AG08395 (cell line): ENCODE data around the gene ROR1.

Experiments
- DNase-seq: peaks from one replicate; pipeline ENCODE4 v3.0.0; 2012; ENCODE audit warnings: mixed read lengths, low spot score

Gene ROR1

DNA sequence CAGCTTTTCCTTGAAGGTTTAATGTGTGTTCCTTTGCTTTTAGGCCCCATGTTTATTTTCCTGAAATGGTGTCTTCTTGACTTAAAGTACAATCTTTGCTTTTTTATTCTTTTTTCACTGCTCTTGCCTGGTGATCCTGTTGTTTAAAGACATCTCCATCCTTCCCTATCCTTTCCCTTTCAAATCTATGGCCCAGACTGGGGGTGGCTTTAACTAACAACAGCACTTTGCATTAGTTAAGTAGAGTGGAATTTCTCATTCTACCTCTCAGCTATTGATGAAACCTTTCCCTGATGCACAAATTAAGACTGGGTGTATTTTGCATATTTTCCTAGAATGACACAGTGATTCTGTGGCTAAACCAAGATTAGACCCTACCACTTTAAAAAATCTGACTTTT is 84.3 kb downstream of the ROR1 start:
- DNase-seq: no peak

DNA sequence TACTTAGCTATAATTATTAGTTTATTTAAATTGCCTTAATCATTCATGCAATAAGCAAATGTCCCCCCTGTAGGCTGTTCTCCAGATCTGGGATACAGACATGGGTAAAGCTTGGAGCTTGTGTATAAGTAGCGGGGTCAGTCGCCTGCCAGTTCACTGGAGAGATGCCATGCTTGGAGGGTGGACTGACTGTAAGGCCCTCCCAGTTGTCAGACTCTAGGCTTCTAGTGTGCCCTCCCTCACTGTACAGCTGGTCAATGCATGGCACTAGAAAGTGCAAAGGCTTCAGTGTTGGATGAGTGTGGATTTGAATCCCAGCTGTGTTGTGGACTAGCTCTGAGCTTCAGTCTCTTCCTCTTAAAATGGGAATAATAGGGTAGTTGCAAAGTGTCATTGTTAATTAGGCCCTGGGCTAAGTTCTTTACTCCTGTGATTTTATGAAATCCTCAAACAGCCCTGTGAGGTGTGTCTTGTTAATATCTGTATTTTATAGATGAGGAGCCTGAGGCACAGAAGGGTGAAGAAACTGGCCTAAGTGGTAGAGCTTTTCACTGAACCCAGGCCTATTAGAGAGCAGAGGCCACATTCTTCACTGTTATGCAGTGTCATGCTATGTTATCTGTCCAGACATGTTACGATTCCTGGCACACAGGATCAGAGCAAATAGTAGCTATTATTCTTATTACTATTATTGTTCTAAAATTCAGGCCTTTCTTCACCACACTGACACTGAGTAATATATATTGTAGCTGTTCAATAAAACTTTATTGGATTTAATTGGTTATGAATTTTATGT is 85.9 kb downstream of the ROR1 start:
- DNase-seq: no peak

DNA sequence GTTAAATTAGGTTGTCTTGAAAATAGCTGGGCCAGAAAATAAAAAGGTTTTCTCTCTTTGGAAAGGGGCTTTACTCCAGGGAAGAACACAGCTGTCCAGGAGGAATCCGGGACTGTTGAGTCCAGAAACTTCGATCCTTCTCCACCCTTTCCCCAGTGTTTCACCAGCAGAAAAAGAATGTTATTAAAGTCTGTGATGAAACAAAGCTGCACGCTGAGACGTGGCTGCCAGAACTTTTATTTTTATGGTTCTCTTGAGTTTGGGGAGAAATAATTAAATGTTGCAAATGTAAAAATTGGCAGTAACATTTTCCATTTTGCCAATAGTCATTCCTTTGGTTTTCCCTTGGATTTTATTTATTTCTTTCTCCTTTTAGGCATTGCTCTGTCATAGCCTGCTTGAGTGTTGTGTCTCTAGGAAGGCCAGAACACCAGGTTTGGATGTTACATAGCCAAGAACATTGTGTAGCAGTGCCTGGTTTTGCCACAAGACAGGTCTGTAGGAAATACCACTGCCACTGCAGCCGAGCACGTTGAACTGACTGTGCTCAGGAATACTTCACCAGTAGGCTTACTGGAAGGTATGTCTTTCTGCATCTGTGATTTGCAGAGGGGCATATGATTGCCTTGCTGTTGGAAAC is 87.4 kb downstream of the ROR1 start:
- peak; percentile 25 for DNase-seq

DNA sequence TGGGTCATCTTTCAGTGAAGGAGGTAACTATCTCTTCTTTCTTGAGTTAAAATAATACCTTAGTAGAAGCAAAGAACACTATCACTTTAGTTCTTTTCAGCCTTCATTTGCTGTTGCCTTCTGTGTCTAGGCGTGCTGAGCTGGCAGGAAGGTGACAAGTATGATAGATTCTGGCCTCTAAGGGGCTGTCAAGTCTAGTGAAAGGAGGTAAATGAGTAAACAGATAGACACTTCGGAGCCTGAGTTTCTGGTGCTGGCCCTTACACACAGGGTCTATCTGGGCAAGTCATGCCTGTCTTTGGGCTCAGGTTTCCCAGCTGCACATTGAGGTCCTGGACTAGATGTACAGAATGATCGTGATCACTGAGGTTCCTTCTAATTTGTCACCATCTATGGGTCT is 89.3 kb downstream of the ROR1 start:
- DNase-seq: no peak

DNA sequence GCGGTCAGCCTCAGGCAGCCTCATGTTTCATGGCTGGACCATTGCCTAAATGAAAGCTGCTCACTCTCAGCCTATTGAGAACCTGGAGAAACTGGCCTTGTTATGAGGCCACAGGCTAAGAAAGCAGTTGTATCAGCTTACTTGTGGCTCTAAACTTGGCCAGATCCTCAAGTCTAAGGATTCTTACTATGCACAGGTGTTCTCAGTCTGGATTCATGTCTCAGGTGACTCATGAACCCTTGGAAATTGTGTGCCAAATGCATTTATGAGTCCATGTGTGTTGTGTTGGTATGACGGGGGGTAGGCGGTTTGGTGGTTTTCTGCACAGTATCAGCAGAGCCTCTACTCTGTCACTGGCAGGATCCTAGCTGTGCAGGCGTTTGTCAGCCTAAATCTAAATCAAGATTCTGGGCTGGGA is 90.4 kb downstream of the ROR1 start:
- no peak for DNase-seq

DNA sequence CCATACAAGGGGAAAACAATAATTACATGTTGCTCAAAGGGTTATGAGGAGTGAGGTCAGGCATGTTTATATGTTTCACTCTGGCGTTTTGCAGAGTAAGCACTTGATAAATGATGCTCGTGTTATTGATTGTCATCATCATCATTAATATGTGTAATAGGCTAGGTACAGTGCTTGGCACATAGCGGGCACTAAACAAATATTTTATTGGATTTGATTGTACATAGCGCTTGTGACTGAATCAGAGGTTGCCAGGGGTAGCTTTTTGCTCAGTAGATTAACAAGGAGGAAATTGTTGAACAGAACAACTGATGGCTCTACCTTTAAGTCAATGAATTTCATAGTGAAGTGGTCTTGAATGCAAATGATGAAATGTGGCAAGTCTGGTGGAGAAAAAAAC is 91.7 kb downstream of the ROR1 start:
- DNase-seq: no peak

DNA sequence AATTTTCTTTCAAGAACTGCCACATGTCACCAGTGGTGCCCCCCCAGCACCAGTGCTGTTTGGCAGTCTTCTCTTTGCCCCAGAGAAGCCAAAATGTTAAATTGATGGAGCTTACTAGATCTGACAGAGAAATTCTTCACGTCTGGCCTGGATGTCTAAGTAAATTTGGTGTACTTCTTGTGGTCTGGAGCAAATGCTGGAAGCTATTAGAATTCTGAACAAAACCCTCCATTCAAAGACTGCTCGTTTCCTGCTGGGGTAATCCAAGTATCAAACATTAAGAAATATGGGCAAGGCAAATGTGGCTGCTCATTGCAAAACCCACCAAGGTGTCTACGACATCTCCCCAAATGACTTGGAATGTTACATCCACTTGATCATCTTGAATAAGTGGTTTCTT is 92.3 kb downstream of the ROR1 start:
- no peak for DNase-seq

DNA sequence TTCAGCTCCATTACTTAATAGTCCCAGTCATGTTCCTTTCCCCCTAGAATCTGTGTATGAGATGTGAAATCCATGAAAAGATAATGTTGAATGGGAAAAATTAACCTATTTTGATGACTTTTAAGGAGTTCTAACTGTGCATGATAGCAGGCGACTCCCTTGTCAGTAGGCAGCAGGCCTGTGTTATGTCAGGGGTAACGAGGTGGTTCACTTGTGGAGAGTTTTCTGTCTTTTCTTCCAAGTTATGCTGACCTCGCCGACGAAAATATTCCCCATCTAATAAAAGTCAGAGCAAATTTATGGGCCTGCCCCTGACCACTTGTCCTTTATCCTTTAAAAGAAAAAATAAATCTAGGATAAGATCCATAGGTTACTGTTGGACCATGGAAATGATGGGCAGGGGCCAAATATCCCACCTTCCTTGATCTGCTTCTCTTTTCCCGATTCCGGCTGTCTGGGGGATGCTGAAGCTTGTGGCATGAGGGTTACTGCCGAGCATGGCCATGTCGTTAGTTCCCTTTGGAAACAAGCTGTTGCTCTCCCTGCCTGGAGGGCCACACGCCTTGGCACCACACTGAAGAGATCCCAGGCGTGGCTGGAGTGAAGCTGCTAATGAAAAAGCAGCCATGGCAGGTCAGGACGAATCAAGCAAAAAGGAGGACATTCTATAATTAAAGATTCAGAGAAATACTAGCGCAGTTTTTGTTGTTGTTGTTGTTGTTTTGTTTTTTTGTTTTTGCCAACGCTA is 93.8 kb downstream of the ROR1 start:
- DNase-seq: no peak

DNA sequence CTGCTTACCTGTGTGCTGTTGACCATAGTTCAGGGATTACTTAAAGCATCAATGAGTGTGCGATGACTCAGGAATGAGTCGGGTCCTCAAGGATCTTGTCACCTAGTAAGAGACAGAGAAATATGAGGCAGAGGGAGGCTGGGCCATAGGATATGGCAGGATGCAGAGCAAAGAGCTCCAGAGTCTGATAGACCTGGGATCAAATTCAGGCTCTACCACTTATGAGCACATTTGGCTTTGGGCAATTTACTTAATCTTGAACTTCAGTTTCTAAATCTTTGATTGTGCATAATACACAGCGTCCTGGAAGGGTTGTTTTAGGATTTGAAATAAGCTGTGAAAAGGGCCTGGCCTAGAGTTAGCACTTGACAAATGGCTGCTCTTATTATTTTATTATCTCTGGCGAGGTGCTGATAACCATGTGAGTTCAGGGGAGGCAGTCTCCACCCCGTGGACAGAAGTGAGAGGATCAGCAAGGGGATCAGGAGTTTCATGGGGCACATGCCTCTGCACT is 94.5 kb downstream of the ROR1 start:
- no peak for DNase-seq

DNA sequence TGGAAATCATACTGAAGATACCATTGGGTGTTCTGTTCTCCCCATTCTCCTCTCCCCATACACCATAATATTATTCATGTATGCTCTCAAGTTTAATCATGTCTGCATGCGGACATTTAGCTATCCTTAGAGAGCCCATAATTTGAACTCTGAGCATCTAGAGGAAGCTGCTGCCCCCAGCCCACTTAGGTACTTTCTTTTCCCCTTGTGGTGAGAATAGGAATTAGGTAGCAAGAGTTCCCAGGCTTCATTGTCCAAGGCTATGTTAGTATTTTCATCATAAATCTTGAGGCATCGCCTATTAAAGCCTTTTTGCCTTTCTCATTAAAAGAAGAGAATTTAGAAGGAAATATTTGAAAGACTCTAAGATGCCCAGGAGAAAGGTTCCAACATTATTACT is 96.3 kb downstream of the ROR1 start:
- DNase-seq: no peak

DNA sequence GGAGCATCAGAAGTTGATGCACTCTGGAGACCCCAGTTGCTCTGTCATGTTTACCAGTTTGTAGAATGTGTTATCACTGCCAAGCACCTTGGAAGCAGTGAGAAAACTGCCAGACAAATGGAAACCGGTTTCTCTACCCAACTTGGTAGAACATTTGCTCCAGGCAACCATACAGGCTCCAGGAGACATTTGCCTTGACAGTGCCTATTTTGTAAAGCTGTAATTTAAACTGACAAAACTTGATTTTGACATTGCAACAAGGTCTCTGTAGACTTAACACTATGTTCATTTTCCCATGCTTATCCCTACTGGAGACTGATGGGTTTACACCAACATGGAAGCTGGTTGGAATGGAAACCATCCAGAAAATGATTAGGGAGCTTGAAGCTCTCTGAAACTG is 97.6 kb downstream of the ROR1 start:
- no peak for DNase-seq

DNA sequence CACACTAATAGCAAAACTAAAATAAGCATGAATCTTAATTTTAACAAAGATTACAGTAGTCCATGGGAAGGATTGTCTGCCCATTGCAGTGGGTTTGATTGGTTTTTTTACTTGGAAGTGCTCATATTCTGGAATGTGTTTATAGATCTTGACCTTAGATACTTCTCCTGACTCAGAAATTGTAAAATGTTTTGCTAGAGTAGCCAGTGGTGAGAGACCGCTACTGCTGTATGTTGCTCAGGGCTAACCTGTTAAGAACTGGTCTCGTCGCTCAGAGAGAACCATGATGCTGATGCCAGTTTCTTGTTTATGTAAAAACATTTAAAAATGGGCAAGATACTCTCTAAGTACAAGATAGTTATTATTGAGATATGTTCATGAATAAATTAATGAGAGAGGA is 99.9 kb downstream of the ROR1 start:
- DNase-seq: peak; percentile 15

DNA sequence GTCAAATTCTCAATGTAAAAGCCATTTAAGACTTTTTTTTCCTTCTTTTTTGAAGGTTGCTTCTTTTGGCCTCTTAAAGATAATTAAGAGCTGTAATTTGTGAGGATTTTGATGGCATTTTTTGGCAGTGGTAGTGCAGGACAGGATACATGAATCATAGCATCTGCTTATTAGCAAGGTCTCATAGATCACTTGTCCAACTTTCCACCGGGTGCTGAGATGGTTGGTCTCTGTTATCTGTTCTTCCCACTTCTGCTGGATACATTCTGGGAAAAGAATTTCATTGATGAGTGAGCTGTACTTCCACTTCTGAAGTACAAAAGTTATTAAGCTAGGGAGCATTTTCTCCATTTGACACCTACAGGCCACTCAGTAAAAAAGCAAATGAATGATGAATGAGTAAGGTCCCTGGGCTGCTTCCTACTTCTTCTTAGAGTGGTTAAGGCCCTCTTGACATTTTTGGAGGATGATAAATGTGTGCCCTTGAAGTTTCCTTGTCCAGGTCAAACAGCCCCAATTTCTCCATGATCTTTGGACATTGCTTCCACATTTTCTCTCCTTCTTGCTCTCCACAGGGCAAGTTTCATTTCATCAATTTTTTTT is 100.6 kb downstream of the ROR1 start:
- no peak for DNase-seq

DNA sequence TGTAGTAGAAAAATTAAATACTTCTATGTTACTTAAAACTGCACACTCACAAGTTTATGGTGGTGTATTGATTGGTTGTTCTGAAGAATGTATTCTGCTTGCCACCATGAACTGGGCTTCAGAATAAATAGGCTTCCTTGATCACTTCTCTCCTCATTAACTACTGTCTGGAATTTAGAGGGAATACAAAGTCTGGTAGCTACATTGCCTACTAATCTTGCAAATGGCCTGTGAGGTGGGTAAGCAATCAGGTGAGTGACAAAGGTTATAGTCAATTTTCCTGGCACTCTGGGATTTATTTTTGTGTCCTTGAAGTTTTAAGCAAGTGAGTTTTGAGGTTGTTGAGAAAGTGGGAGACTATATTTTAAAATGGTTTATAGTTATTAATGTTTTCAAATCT is 101.8 kb downstream of the ROR1 start:
- no peak for DNase-seq

DNA sequence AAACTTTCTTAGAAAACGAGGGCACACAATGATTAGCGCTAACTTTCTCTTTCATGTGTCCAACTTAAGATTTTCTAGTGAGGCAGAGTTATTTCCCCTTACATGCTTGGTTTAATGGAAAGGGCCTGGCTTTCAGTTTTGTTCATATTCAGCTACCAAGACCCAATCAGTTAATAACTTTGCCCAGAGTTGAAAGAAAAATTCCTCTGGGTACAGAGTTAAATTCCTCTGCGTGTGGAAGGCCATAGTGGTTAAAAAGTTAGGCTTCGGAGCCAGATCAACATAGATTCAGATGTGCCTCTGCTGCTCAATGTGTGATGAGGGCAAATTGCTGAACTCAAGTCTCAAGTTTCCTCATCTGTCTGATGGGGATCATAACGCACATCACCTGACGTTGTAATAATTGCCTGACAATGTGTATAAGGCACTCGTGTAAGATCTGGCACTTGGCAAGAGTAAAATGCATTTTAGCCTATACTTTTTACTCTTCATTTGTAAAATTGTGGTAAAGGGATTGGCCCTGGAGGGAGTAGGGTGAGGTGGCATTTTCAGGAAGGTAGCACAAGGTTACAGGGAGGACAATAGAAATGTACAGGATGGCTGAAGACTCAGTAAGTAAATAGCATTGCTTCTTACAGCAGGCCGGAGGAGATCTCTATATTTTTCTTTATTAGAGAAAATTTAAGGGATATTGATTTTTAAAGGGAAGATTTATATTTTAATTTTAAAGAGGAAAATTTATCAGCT is 103.4 kb downstream of the ROR1 start:
- DNase-seq: no peak

DNA sequence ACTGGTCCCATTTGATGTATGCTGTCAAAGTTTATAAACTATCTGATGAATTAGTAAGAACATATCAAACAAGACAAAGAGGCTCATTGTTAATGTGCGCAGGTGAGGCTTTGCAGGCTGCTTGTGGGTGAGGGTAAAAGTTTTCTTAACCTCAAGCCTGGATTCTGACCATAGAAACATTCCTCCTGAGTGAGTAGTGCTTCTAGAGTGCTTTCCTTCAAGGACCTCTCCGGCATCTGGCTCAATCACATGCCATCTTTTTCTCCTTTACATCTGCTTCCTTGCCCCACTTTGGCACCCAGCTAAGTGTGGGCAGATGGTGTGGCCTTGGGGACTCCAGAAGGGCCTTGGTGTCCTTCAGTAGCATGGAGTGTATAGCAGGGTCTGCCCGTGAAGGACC is 104.0 kb downstream of the ROR1 start:
- DNase-seq: peak; percentile 60

DNA sequence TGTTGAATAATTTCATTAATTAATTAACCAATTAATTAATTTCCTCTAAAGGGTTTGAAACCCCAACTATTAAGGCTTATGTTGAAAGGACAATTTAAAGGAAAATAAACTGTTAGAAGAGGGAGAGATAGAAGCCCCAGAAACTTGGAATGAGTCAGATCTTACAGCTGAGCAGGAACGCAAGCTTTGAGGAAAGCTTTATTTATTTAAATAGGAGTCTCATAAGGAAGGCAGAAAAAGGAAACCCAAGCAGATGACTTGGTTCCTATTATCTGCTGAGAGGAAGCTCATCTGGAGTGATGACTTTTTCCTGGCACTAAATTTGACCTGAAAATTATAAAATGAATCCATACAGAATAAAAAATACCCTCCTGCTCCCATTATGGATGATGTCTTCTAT is 105.1 kb downstream of the ROR1 start:
- DNase-seq: no peak

DNA sequence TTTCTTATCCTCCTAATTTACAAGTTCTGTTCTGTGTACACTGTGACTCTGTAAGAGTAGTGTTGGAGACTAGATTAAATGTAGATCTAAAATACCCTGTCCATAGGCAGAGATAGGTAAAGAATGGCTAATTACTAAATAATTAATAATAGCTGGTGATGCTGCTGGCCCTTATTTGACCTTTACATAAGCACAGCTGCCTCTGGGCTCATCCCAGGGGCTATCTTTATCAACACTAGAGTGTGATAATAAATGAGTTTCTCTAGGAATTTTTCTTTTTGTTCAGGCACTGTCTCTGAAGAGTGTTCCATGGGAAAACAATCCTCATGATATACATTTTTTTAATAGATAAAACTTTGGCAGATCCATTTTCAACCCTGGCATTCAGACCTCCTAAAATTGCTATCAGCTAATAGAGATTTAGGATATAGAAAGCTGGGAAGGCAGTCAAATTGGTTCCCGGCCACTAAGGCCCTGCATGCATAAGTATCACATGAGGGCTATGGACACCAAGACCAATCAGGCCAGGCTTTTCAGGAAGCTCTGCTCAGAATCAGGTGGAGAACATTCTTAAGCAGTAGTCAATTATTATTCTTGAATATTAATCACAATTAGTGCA is 107.2 kb downstream of the ROR1 start:
- DNase-seq: no peak

DNA sequence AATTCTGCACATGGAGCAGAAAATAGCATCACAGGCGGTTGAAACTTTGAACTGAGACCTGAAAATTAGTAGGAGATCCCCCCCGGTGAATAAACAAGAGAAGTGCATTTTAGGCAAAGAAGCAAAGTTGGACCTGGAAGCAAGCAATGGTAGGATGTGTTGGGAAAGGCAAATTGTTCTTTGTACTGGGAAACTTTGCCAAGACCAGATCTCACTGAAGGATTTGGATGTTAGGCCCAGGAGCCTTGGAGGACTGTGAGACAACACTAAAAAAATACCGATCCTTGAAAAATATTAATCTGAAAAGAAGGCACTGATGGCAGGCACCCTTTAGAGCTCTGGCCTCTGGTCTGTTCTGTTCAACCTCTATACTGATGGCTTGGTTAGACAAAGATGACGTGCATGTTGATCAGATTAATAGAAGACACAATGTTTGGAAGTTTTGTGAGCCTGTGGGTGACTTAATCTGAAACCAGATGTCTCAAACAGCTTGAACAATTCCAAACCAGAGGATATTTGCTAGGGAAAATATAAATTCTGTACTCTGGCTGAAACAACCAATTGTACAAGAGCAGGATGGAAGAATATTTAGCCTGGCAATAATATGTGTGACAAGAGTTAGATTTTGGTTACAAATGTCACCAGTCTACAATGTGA is 108.4 kb downstream of the ROR1 start:
- DNase-seq: no peak

DNA sequence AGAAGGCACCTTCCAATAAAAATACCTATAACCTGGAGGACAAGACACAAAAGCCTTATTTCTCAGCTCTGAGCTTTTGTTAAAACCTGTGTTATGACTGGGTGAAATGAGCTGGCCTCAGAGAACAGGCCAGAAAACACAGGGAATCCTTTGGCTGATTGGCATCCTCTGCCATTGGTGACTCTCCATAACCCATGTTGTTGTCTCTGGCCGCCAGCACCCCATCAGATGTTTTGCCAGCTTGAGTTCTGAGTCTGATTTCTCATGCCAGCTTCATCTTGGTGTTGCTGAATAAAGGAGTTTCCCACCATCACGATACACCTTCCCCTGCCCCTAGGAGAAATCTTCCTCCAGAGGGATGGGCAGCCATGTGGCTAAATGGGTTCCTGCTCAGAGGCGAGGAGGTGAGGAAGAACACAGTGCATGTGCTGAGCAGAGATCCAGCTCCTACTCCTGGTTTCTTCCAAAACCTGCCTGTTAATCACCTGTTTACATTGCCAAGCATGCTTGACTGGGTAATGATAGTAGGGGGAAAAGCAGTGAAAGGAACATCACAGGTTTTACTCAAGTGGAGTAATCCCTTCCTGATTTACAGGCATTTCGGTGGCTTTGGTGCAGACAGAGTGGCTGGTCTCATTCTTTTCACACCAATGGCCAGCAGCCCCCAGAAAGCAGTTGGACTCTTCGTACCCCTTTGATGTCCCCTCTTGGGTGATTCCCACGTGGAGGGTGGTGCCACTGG is 109.8 kb downstream of the ROR1 start:
- DNase-seq: no peak
